ENCODE measurements around the gene TFCP2L1.

The TFCP2L1 gene

DNA sequence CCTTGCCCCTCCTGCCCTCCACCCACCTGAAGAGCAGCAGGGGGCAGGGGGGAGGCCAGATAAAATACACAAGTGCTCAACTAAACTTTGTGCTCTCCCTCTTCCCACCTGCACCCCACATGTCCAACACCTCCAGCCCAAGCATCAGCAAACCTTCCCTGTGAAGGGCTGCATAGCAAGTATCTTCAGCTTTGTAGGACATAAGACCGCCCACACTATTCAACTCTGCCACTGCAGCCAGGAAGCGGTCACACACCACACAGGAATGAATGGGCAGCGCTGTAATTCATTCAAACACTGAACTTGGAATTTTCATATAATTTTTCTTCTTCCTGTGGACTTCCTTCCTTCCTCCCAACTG is 27.5 kb downstream of the TFCP2L1 start:
- TF ChIP-seq GATA2 (IDR thresholded peaks at IDR 0.05; ENCODE audit: low read depth, low read length) (no peak), GATA3 (IDR thresholded peaks at IDR 0.05; ENCODE audit: low read depth, low read length) (no peak)

DNA sequence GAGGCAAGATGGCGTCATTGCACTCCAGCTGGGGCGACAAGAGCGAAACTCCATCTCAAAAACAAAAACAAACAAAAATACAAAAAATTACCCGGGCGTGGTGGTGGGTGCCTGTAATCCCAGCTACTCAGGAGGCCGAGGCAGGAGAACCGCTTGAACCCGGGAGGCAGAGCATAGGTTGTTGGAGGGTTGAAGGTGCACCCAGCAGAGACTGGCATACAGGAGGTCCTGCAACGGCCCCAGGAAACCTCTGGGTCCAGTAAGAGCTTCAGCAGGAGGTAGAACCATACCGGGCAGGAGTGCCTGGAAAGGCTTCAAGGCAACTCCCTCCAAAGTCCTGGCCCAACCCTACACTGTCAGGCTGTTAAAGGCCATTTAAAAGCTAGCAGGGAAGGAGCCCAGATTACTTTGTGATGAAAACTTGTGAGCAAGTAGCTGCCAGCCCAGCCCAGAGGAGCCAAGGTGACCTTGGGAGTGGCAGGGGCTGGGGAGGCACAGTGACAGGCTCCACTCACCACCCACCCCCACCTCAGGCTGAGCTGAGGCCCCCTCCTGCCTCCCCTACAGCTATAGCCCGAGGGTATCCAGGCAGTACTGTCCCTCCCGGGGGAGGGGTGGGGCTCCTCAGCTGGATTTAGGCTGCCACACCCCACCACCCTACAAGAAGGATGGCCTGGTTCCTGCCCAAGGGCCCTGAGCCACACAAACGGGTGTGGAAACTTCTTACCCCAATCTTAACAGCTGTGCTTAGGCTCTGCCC is 28.1 kb downstream of the TFCP2L1 start:
- TF ChIP-seq GATA2 (IDR thresholded peaks at IDR 0.05; ENCODE audit: low read depth, low read length) (no peak), GATA3 (IDR thresholded peaks at IDR 0.05; ENCODE audit: low read depth, low read length) (no peak)

DNA sequence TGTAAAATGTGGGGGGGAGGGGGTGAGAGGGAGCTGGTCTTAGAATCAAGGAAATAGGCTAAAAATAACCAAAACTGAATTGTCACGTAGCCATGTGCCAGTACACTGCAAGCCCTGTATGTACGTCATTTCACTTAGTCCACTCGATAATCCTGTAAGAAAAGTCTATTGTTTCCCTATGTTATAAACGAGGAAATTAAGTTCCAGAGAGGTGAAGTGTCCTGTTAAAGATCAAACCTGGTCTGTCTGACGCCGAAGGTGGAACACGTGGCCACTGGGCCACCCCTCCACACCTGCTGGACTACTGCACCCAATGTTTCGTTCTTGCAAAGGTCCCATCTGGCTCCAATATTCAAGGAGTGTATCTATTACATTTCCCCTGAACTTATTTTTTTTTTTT is 29.6 kb downstream of the TFCP2L1 start:
- no peak for TF ChIP-seq GATA2 (IDR thresholded peaks at IDR 0.05; ENCODE audit: low read depth, low read length)
- TF ChIP-seq GATA3 (IDR thresholded peaks at IDR 0.05; ENCODE audit: low read depth, low read length): no peak

DNA sequence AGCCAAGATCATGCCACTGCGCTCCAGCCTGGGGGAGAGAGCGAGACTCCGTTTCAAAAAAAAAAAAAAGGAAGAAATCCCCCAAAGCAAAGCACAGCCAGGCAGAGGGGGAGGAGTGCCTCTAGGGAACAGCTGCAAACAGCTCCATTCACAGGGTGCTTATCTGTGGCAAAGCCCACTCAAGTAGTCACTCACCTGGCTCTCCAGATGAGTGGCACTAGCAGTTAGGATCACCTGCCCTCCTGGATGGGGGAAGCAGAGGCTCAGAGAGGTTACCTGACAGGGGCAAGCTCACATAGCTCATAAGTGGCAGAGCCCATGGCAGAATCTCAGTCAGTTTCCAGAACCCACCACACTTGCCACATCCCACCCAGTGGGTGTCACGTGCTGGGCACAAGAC is 30.3 kb downstream of the TFCP2L1 start:
- TF ChIP-seq GATA2 (IDR thresholded peaks at IDR 0.05; ENCODE audit: low read depth, low read length) (no peak), GATA3 (IDR thresholded peaks at IDR 0.05; ENCODE audit: low read depth, low read length) (no peak)

DNA sequence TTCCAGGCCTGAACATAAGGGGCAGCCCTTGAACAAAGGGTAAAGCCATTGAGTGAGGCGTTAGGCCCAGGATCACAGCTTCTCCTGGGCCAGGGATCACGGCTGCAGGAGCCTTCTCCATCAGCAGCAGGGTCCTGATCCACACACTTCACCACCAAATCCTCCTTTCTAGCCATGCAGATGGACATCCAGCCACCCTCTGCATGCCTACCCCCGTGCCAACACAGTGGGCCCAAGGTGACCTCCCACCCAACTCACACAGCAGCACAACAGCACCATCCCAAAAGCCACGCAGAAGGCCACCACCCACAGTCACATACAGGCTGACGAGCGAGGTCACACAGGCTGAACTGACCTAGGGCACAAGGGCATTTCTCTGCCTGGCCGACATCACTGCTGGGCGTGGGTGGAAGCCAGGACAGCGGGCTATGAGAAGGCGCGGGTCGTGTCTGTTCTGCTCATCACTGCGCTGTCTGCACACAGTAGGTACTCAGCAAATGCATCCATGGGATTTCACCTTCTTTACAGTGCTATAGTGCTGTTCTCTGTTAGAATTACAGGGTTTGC is 31.2 kb downstream of the TFCP2L1 start:
- TF ChIP-seq GATA3 (IDR thresholded peaks at IDR 0.05; ENCODE audit: low read depth, low read length): no peak
- no peak for TF ChIP-seq GATA2 (IDR thresholded peaks at IDR 0.05; ENCODE audit: low read depth, low read length)

DNA sequence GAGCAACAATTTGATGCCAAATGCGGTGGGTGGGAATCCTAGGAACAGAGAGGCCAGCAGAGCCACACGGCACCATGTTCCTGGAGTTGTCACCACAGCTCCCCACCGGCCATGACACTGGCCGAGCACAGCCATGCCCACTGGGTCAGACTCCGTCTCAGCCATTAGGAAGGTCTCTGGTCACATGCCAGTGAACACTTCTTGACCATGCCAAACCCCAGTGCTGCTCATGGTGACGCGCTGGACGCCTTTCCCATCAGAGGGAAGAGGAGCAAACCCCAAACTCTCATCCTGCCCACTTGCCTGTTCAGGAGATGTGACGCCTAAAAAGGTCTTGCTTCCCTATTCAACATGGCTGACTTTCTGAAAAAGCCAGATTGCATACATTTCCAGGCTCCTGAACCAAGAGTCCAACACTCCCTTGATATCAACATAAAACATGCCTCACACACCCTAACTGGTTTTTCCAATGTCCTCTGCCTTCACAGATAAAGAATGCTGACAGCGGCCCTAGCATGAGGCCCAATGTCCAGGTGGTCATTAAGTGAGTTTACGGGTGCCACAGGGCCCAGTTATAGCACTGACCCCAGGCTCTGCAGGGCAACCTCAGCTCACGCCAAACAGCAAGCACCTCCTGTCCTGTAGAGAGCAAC is 31.9 kb downstream of the TFCP2L1 start:
- TF ChIP-seq GATA3 (IDR thresholded peaks at IDR 0.05; ENCODE audit: low read depth, low read length) (no peak), GATA2 (IDR thresholded peaks at IDR 0.05; ENCODE audit: low read depth, low read length) (no peak)

DNA sequence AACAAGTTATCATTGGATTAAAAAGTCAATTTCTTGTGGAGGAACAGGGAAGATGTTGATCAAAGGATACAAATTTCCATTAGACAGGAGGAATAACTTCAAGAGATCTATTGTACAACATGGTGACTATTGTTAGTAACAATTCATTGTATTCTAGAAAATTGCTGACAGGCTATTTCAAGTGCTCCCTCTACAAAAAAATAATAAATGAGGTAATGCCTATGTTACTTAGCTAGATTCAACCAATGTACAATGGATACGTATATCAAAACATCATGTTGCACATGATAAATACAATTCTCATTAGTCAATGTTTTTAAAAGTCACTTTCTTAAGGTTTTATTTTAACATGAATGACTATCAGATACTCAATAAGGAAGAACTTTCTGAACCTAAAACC is 33.5 kb downstream of the TFCP2L1 start:
- TF ChIP-seq GATA3 (IDR thresholded peaks at IDR 0.05; ENCODE audit: low read depth, low read length) (no peak), GATA2 (IDR thresholded peaks at IDR 0.05; ENCODE audit: low read depth, low read length) (no peak)

DNA sequence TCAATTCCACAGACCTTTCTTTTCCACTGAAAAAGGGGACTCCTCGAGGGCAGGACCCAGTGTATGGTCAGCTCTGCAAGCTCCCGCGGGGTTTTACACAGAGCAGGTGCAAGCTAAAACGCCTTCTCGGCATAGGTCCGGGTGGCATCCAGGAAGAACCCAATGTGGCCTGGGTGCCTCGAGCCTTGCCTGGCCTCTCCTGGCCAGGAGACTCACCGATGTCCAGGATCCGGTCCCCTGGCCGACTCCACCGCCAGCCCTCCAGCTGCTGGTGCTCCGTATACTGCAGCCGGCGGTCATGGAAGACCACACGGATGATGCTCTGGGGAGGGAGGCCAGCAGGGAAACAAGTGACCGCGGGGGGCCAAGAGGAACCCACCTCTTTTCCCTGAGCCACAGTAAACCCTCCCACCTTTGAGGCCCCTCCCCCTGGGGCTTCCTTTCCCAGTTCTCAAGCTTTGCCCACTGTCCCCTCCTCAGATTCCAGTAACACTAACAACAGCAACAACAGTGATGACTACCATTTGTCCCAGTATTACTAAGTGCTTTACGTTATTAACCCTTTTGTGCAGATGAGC is 36.1 kb downstream of the TFCP2L1 start:
- TF ChIP-seq GATA2 (IDR thresholded peaks at IDR 0.05; ENCODE audit: low read depth, low read length) (no peak), GATA3 (IDR thresholded peaks at IDR 0.05; ENCODE audit: low read depth, low read length) (no peak)

DNA sequence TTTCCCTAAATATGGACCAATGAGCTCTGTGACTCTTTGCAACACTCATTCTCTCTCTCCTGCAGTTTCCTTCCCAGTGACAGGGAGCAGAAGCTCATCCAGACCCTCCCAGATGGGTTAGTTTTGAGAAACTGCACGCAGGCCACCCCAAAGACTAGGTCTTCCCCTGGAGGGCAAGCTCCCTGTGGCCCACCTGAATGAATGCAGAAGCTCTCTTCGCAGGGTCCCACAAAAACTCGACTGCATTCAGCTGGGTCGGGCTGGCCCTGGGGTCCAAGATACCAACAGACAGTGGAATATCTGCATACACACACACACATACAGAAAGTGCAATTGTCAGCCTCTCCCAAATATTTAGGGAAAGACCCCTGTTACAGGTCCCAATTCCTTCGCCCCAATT is 37.0 kb downstream of the TFCP2L1 start:
- TF ChIP-seq GATA2 (IDR thresholded peaks at IDR 0.05; ENCODE audit: low read depth, low read length) (no peak), GATA3 (IDR thresholded peaks at IDR 0.05; ENCODE audit: low read depth, low read length) (no peak)

DNA sequence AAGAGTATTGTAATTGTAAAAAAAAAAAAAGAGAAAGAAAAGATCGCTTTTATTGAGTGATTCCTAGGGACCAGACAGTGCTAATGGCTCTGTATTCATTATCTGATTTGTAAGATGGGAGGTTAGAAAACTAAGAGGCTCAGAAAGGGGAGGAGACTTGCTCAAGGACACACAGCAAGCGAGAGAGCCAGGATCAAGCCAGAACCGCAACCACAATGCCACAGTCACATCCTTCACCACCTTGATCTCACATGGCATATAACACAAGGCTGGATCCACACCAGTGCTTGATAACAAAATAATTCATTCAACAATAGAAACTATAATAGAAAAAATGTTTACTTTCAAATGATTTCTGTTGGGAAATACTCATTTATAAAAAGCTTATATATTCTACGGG is 37.5 kb downstream of the TFCP2L1 start:
- TF ChIP-seq GATA3 (IDR thresholded peaks at IDR 0.05; ENCODE audit: low read depth, low read length) (no peak), GATA2 (IDR thresholded peaks at IDR 0.05; ENCODE audit: low read depth, low read length) (no peak)

DNA sequence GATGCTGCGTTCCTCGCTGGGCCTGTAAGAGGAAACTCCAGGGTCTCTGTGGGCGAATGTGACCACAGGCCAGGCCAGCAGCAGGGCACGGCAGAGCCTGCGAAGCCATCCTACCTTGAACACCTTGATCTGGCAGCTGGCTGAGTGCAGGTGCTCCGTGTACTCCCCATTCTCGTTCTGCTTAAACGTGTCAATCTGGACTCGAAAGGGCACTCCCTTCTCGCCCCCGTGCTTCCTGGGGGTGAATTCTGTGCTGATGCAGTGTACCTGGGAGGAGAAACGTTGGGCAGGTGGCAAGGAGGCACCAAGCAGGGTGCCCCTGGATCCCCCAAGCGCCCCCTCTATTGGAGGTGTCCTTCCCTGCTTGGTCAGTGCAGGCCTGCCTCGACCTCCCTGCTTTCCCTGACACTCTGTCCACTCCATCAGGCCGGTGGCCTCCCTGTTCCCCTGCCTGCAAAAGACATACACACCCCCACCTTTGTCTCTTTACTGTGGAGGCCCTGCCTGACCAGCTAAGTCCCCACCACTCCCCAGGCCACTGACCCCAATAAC is 38.2 kb downstream of the TFCP2L1 start:
- TF ChIP-seq GATA2 (IDR thresholded peaks at IDR 0.05; ENCODE audit: low read depth, low read length) (no peak), GATA3 (IDR thresholded peaks at IDR 0.05; ENCODE audit: low read depth, low read length) (no peak)

DNA sequence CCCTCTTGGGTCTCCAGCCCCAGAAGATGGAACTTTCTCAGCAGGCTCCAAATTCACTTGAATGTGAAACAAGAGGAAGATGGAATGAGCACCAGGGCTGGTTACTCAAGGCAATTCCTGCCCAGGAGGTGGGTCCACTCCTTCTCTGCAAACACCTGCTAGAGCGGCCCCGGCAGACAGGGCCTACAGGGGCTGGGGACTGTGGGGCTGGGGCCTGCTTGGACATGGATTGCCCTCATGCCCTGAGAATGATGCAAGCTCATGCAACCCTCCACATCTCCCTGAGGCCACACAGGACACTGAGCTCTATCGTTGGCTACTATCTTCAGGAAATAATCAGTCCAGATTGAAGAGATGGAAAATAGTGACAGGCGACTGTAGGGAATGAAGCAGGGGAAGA is 39.1 kb downstream of the TFCP2L1 start:
- TF ChIP-seq GATA2 (IDR thresholded peaks at IDR 0.05; ENCODE audit: low read depth, low read length) (no peak), GATA3 (IDR thresholded peaks at IDR 0.05; ENCODE audit: low read depth, low read length) (no peak)

DNA sequence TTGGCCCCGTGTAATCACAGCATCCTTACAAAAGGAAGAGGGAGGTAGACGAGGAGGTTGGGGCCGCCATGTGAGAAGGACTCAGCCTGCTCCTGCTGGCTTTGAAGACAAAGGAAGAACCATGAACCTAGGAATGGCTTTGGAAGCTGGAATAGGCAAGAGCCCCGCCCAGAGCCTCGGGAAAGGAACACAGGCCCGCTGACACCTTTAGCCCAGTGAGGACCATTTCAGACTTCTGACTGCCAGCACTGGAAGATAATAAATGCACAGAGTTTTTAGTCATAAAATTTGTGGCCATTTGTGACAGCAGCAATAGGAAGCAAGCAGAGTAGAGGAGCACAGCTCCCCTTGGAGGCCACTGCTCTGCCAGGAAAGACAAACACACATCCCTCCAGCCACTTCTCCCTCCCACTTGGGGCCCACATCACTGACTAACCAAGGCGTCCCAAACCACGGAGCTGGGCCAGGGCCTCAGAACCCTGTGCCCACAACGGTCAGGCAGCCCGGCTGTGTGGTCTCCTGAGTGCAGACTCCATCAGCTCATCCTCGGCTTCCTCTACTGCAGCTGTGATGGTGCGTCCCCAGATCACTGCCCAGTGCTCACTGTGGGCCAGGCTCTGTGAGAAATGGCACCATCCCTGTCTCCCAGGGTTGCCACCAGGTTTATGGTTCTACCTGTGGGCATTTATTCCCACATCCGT is 39.7 kb downstream of the TFCP2L1 start:
- TF ChIP-seq GATA2 (IDR thresholded peaks at IDR 0.05; ENCODE audit: low read depth, low read length) (no peak), GATA3 (IDR thresholded peaks at IDR 0.05; ENCODE audit: low read depth, low read length) (no peak)

DNA sequence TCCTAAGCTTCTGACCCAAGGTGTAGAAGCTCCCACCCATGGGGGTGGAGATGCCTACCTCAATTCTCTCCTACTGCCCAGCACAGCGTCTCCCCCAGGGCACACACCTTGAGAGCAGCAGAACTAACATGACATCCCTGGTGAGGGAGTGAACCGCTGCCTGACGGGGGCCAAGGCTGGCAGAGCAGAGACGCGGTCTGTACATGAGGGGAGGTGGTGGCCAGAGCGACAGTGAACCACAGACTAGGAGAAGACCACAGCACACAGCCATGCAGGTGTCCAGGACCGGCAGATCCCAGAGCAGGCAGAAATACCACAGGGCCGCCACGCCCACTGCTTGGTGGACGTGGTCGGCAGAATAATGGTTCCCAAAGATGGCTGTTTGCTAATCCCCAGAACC is 40.4 kb downstream of the TFCP2L1 start:
- TF ChIP-seq GATA2 (IDR thresholded peaks at IDR 0.05; ENCODE audit: low read depth, low read length): no peak
- TF ChIP-seq GATA3 (IDR thresholded peaks at IDR 0.05; ENCODE audit: low read depth, low read length): no peak
